Keratinocyte (primary cell): ENCODE results near the gene MADD. TPM values are rescaled to one million over a fixed set of nuclear protein-coding genes. Genes with fewer than 3 reads are reported as not detected.

Experiments used
- DNase-seq: peaks from one replicate; pipeline ENCODE4 v3.0.0-alpha.2; 2011; ENCODE audit warnings: low read depth, missing footprints, low spot score
- FAIRE-seq: peaks from 2 replicates; lab custom pipeline; 2011; peaks lifted over from hg19 to GRCh38; lab: Jason Lieb, UNC
- H2AFZ ChIP-seq: 2 replicates; pipeline ENCODE4 v1.6.0; 2012; ENCODE audit warnings: low read length, control low read depth, inconsistent platforms; ENCODE audit not compliant: control insufficient read depth
- H3K27ac ChIP-seq: 2 replicates; pipeline ENCODE4 v1.5.1; 2011; ENCODE audit warnings: low read length; ENCODE audit not compliant: control insufficient read depth, insufficient read depth
- H3K27me3 ChIP-seq: 3 replicates; pipeline ENCODE4 v1.6.0; 2011; ENCODE audit warnings: low read length; ENCODE audit not compliant: control insufficient read depth, insufficient read depth; ENCODE audit errors: extremely low read depth
- H3K36me3 ChIP-seq, 2 experiments: 2 replicates in 1 of 2; 3 replicates in 1 of 2; pipeline ENCODE4 v1.5.1; 2011; ENCODE audit warnings: low read length in 2 of 2, mild to moderate bottlenecking in 1 of 2; ENCODE audit not compliant: control insufficient read depth in 2 of 2, insufficient read depth in 2 of 2; ENCODE audit errors: extremely low read depth in 1 of 2
- H3K4me1 ChIP-seq: 3 replicates; pipeline ENCODE4 v1.5.1; 2011; ENCODE audit warnings: low read length; ENCODE audit not compliant: control insufficient read depth, insufficient read depth; ENCODE audit errors: extremely low read depth
- H3K4me2 ChIP-seq: 3 replicates; pipeline ENCODE4 v1.6.0; 2011; ENCODE audit warnings: low read depth, low read length; ENCODE audit not compliant: control insufficient read depth, insufficient read depth; ENCODE audit errors: extremely low read depth
- H3K4me3 ChIP-seq, 3 experiments: fragments of 200-600 bp in 1 of 3; sonication (generic) in 1 of 3; 2 replicates in 2 of 3; 3 replicates in 1 of 3; pipeline ENCODE4 v1.5.1; 2011 to 2016; ENCODE audit warnings: low read length in 3 of 3, mild to moderate bottlenecking in 3 of 3, control low read depth in 2 of 3, inconsistent platforms in 1 of 3, low read depth in 1 of 3, mixed read lengths in 1 of 3, mixed run types in 1 of 3, moderate library complexity in 1 of 3; ENCODE audit not compliant: control insufficient read depth in 2 of 3, insufficient read depth in 2 of 3; ENCODE audit errors: extremely low read depth in 1 of 3
- H3K79me2 ChIP-seq: 2 replicates; pipeline ENCODE4 v1.6.0; 2012; ENCODE audit warnings: low read length; ENCODE audit not compliant: control insufficient read depth, insufficient read depth
- H3K9ac ChIP-seq: 3 replicates; pipeline ENCODE4 v1.6.0; 2011; ENCODE audit warnings: low read length; ENCODE audit not compliant: control insufficient read depth, insufficient read depth; ENCODE audit errors: extremely low read depth
- H3K9me1 ChIP-seq: 3 replicates; pipeline ENCODE4 v1.6.0; 2011; ENCODE audit warnings: low read length; ENCODE audit not compliant: control insufficient read depth, insufficient read depth; ENCODE audit errors: extremely low read depth
- H3K9me3 ChIP-seq: 2 replicates; pipeline ENCODE4 v1.5.1; 2012; ENCODE audit warnings: low read depth, low read length; ENCODE audit not compliant: control insufficient read depth
- H4K20me1 ChIP-seq: 3 replicates; pipeline ENCODE4 v1.6.0; 2011; ENCODE audit warnings: low read length; ENCODE audit not compliant: control insufficient read depth, insufficient read depth; ENCODE audit errors: extremely low read depth
- CTCF ChIP-seq, 3 experiments: IDR thresholded peaks in 1 of 3; conservative IDR thresholded peaks in 1 of 3; optimal IDR thresholded peaks in 1 of 3; 2 replicates in 2 of 3; 3 replicates in 1 of 3; pipeline versions ENCODE3 to v1.5.1; 2011; ENCODE audit warnings: low read length in 3 of 3, mild to moderate bottlenecking in 3 of 3, moderate library complexity in 2 of 3, control low read depth in 1 of 3, inconsistent platforms in 1 of 3; ENCODE audit not compliant: insufficient read depth in 2 of 3; ENCODE audit errors: extremely low read depth in 1 of 3
- EZH2 ChIP-seq: IDR thresholded peaks from one replicate; pipeline ENCODE4 v1.6.1; 2012; ENCODE audit warnings: inconsistent platforms, mild to moderate bottlenecking, low read length, moderate library complexity
- dilution Hi-C: fragments of 300-500 bp; cut with MboI; formaldehyde crosslinking; loops from one replicate; pipeline ENCODE4 v1.7.0; 2020; ENCODE audit warnings: low sequenced_read_pairs; ENCODE audit not compliant: extremely low pct_ligation_motif_present
- polyA plus RNA-seq, 5 experiments: library from polyadenylated mRNA; depleted of rRNA in 3 of 5; stranded (reverse) in 3 of 5; stranded (forward) in 1 of 5; unstranded in 1 of 5; fragments of >200 nt; gene quantifications; 1 replicate in 1 of 5; 2 replicates in 3 of 5; 3 replicates in 1 of 5; pipeline versions ENCODE4 v1.2.1 to v1.2.3, GENCODE V29; 2011 to 2012; ENCODE audit warnings: missing spikeins in 2 of 5, low read depth in 1 of 5, low replicate concordance in 1 of 5

The MADD gene
- polyA plus RNA-seq, 1 donor (not counting 4 experiments of a cell fraction or from before 2014, with no cell fraction given): 11.9 TPM

- dilution Hi-C loops: no loop called here
- Histone ChIP-seq H4K20me1 (no peaks in the 10 kb centered on the region), H3K9me1 (no peaks in the 10 kb centered on the region), H3K36me3 (peaks cover 25 to 28% of the 10 kb centered on the region in 2 experiments), H3K27me3 (no peaks in the 10 kb centered on the region), H3K4me3 (no peak overlapping the region), H2AFZ (no peak overlapping the region), H3K4me2 (no peak overlapping the region), H3K27ac (no peak overlapping the region), H3K79me2 (peaks cover 12% of the 10 kb centered on the region), H3K4me1 (peaks cover 11% of the 10 kb centered on the region), H3K9me3 (no peaks in the 10 kb centered on the region), H3K9ac (no peak overlapping the region)
- TF ChIP-seq CTCF (optimal IDR thresholded peaks at IDR 0.05 in 1 of 3, IDR thresholded peaks at IDR 0.05 in 1 of 3, conservative IDR thresholded peaks at IDR 0.05 in 1 of 3; ENCODE audit: extremely low read depth in 1 of 3, insufficient read depth in 2 of 3, low read length in 3 of 3): no peak
- DNase-seq (no peak), FAIRE-seq (no peak)
Measured at GRCh38 chr11:47244448-47245350, 25.2 kb upstream of the MADD start.

- DNase-seq: no peak
- Histone ChIP-seq H3K9me3 (no peaks in the 10 kb centered on the region), H3K36me3 (peaks cover 19 to 25% of the 10 kb centered on the region in 2 experiments), H3K9ac (no peak overlapping the region), H3K4me3 (no peak overlapping the region), H3K27me3 (no peaks in the 10 kb centered on the region), H4K20me1 (no peaks in the 10 kb centered on the region), H3K4me1 (peaks cover 12% of the 10 kb centered on the region), H3K79me2 (peaks cover 16% of the 10 kb centered on the region), H3K27ac (no peak overlapping the region), H2AFZ (no peak overlapping the region), H3K9me1 (no peaks in the 10 kb centered on the region), H3K4me2 (no peak overlapping the region)
- no peak for TF ChIP-seq CTCF (optimal IDR thresholded peaks at IDR 0.05 in 1 of 3, IDR thresholded peaks at IDR 0.05 in 1 of 3, conservative IDR thresholded peaks at IDR 0.05 in 1 of 3; ENCODE audit: extremely low read depth in 1 of 3, insufficient read depth in 2 of 3, low read length in 3 of 3)
- TF ChIP-seq EZH2: no peak
- FAIRE-seq: no peak
- dilution Hi-C loops: no loop called here
Measured at GRCh38 chr11:47245611-47246357, 24.1 kb upstream of the MADD start.
